Activated naive CD8-positive, alpha-beta T cell treated with anti-CD3 and anti-CD28 coated beads, Interleukin-2, amount 10 ng/mL, durations not matched to agents 7 days and 5 days (primary cell): ENCODE results near the gene TXNRD3. TPM values are rescaled to one million over a fixed set of nuclear protein-coding genes. Genes with fewer than 3 reads are reported as not detected.

Experiments
- total RNA-seq, 2 experiments: library from RNA; stranded (reverse); gene quantifications; one replicate each; pipeline ENCODE4 v1.2.3, GENCODE V29; 2021

Gene TXNRD3
- total RNA-seq, 2 experiments from 2014 or later, result 1.1 to 1.5 TPM

Other genes starting within 250 kb of the TXNRD3 start
- gene ZXDC, start 179.2 kb downstream of the TXNRD3 start, total RNA-seq, result 10 to 100 TPM; 34.7 to 34.9 TPM
- not detected for gene UROC1, start 137.4 kb downstream of the TXNRD3 start, total RNA-seq
- gene CHST13, start 131.0 kb downstream of the TXNRD3 start, total RNA-seq, result under 1 TPM in 1 of 2 experiments, not detected in 1; 0.28 TPM
- not detected for gene C3orf22, start 96.2 kb downstream of the TXNRD3 start, total RNA-seq
- gene CHCHD6, start 49.1 kb upstream of the TXNRD3 start, total RNA-seq, result 1 to 10 TPM; 5.6 to 7.8 TPM